Activated naive CD8-positive, alpha-beta T cell (primary cell): Measurements from ENCODE around the gene BOLA2.
"Not testable (repeated sequence)": the region's sequence is repeated elsewhere in the genome, so short reads cannot be mapped to it uniquely, and the experiment has no call there.

Experiments used
- H3K27ac Mint-ChIP-seq: one replicate; pipeline ENCODE4 v1.8.0; 2021; ENCODE audit warnings: mixed read lengths
- H3K27me3 Mint-ChIP-seq: one replicate; pipeline ENCODE4 v1.8.0; 2021; ENCODE audit warnings: mixed read lengths
- H3K36me3 Mint-ChIP-seq: one replicate; pipeline ENCODE4 v1.8.0; 2021; ENCODE audit warnings: mixed read lengths
- H3K4me1 Mint-ChIP-seq: one replicate; pipeline ENCODE4 v1.8.0; 2021; ENCODE audit warnings: low read depth, mixed read lengths
- H3K4me3 Mint-ChIP-seq: one replicate; pipeline ENCODE4 v1.8.0; 2021; ENCODE audit warnings: mild to moderate bottlenecking, mixed read lengths
- H3K9me3 Mint-ChIP-seq: one replicate; pipeline ENCODE4 v1.8.0; 2021; ENCODE audit warnings: low read depth, mixed read lengths

Gene BOLA2

DNA sequence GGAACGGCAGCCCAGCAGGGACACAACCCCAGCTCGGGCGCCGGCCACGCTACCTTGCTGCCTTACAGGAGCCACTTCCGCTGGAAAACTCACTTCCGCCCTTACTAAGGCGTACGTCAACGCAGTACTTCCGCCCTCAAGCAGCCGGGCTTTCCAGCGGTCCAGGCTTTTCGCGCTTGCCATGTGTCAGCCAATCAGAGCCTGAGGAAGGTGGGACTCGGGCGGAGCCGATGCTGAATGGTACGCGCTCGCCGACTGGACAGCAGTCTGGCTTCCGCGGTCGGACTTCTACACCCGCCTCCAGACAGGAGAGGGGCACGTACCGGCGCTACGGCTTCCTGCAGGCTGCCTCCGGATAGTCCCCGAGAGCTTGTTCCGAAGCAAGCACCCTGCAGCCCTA is at the start of gene BOLA2, which contains the start of gene SLX1B:
Gene BOLA2, minus strand, starts transcription at position 83 of the 400 bp plus-strand sequence. CDS start 98 bp downstream, outside the sequence.
Gene SLX1B, plus strand, starts transcription at position 265 of the 400 bp plus-strand sequence.
- H3K27ac Mint-ChIP-seq, H3K4me1 Mint-ChIP-seq, H3K9me3 Mint-ChIP-seq, H3K4me3 Mint-ChIP-seq, H3K27me3 Mint-ChIP-seq, H3K36me3 Mint-ChIP-seq: not testable (repeated sequence)

DNA sequence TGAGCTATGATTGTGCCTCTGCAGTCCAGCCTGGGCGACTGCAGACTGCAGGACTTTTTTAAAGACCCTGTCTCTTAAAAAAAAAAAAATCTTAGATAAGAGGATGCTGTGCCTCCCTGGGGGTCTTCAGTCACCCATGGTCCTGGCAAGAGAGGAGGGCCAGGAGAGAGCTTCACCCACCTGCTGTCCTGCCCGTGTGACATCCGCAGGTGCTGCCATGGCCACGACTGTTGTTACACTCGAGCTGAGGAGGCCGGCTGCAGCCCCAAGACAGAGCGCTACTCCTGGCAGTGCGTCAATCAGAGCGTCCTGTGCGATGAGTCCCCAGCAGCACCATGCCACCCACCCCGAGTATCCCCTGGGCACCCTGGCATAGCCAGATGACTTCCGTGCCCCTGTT is 28.1 kb upstream of the BOLA2 start:
- H3K27me3 Mint-ChIP-seq, H3K27ac Mint-ChIP-seq: not testable (repeated sequence)

DNA sequence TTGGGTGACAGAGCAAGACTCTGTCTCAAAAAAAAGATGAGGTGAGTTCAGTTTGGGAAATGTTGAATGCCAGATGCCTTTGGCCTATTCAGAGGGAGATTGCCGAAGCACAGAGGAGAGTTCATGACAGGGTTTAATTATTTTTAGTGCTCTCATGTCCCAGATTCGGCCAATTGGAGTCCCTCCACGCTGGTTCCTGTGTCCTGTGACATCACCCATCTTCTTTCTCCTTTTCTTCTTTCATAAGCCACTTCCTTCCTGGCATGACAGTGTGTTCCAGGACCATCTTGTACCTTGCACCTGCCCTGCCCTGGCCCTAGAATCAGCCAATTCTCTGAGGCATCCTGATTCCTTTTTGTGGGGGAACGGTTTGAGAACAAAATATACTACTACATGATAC is 17.9 kb upstream of the BOLA2 start:
- H3K4me1 Mint-ChIP-seq, H3K27ac Mint-ChIP-seq, H3K4me3 Mint-ChIP-seq, H3K36me3 Mint-ChIP-seq, H3K27me3 Mint-ChIP-seq, H3K9me3 Mint-ChIP-seq: not testable (repeated sequence)

More for the DNA sequence above, 28.1 kb upstream of the BOLA2 start:
- not testable (repeated sequence) for H3K4me3 Mint-ChIP-seq, H3K9me3 Mint-ChIP-seq, H3K36me3 Mint-ChIP-seq, H3K4me1 Mint-ChIP-seq

DNA sequence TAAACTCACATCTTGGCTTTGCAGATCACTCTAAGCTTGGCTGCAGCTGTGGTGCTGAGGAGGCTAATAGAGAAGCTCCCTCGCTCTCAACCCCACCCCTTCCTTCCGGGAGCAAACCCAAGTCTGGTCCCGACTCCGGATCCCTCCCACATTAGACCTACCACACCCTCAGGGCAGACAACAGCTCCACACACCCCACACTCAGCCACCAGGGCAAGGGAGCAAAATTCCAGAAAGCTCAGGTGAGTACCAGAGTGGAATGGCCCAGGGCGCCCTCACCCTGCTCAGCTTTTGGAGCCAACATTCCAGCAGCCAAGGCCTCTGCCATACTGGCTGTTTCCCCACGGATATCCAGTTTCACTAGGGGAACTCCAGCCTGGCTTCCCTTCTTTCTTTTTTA is 15.5 kb upstream of the BOLA2 start:
- H3K27me3 Mint-ChIP-seq, H3K9me3 Mint-ChIP-seq, H3K27ac Mint-ChIP-seq, H3K4me1 Mint-ChIP-seq, H3K36me3 Mint-ChIP-seq, H3K4me3 Mint-ChIP-seq: not testable (repeated sequence)

GRCh38 chr16:29467654-29468366 is 13.7 kb upstream of the BOLA2 start:
- not testable (repeated sequence) for H3K4me3 Mint-ChIP-seq, H3K36me3 Mint-ChIP-seq, H3K4me1 Mint-ChIP-seq, H3K27me3 Mint-ChIP-seq, H3K9me3 Mint-ChIP-seq, H3K27ac Mint-ChIP-seq

DNA sequence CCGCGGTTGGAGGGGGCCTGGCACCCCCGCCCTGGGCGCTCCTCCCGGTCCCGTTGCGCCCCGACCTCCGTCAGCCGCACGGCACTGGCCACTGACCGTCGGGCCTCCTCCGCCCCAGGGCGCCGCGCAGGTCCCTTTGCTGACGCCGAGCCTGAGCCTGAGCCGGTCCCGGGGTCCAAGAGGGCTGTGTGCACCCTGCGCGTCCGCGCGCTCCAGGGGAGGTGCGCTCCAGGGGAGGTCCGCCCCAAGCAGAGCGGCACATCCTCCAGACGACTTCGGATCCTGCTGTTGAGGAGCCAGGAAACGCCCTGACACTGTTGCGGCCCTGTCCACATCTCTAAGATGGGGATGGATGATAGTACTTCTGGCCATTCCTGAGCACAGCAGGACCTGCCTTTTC is 12.8 kb upstream of the BOLA2 start:
- not testable (repeated sequence) for H3K36me3 Mint-ChIP-seq, H3K27ac Mint-ChIP-seq, H3K4me3 Mint-ChIP-seq

GRCh38 chr16:29465985-29466824 is 12.1 kb upstream of the BOLA2 start:
- H3K27ac Mint-ChIP-seq, H3K9me3 Mint-ChIP-seq, H3K4me3 Mint-ChIP-seq, H3K4me1 Mint-ChIP-seq, H3K36me3 Mint-ChIP-seq, H3K27me3 Mint-ChIP-seq: not testable (repeated sequence)

More for the DNA sequence above, 12.8 kb upstream of the BOLA2 start:
- H3K27me3 Mint-ChIP-seq, H3K4me1 Mint-ChIP-seq, H3K9me3 Mint-ChIP-seq: not testable (repeated sequence)

DNA sequence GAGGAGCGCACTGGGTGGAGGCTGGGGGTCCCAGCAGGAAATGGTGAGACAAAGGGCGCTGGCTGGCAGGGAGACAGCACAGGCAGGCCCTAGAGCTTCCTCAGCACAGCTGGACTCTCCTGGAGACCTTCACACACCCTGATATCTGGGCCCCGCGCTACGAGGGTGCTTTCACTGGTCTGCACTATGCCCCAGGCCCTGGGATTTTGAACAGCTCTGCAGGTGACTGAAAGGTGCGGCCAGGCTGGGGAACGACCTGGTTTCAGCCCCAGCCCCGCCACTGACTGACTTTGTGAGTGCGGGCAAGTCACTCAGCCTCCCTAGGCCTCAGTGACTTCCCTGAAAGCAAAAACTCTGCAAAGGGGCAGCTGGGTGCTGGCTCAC is 6.5 kb upstream of the BOLA2 start:
- H3K27me3 Mint-ChIP-seq: not testable (repeated sequence)

GRCh38 chr16:29459706-29460646 is 5.8 kb upstream of the BOLA2 start, which contains the start of gene SULT1A4:
Gene SULT1A4, plus strand, starts transcription at chr16:29459913. Its CDS starts 1,473 bp downstream, at chr16:29461386.
- H3K27ac Mint-ChIP-seq, H3K4me3 Mint-ChIP-seq, H3K4me1 Mint-ChIP-seq, H3K36me3 Mint-ChIP-seq, H3K27me3 Mint-ChIP-seq, H3K9me3 Mint-ChIP-seq: not testable (repeated sequence)

More for the DNA sequence above, 6.5 kb upstream of the BOLA2 start:
- not testable (repeated sequence) for H3K4me3 Mint-ChIP-seq, H3K9me3 Mint-ChIP-seq, H3K36me3 Mint-ChIP-seq, H3K4me1 Mint-ChIP-seq, H3K27ac Mint-ChIP-seq

DNA sequence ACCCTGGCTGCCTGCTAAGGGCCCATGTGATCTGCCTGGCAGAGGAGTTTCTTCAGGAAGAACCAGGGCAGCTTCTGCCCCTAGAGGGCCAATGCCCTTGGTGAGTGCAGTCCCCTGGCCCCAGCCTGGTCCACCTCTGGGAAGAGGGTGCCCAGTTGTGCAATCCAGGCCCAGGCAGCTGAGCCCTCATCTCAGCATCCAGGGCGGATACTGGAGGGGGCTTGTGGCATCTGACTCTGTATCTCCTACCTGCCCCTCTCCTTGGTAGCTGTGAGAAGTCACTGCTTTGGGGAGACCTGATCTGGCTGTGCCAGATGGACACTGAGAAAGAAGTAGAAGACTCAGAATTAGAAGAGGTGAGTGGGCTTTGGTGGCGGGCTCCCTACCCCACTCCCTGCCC is 3.5 kb upstream of the BOLA2 start:
- H3K4me1 Mint-ChIP-seq, H3K4me3 Mint-ChIP-seq, H3K9me3 Mint-ChIP-seq, H3K27me3 Mint-ChIP-seq, H3K36me3 Mint-ChIP-seq, H3K27ac Mint-ChIP-seq: not testable (repeated sequence)

GRCh38 chr16:29454828-29455227 is 677 bp upstream of the BOLA2 start:
- H3K9me3 Mint-ChIP-seq, H3K27ac Mint-ChIP-seq: not testable (repeated sequence)

GRCh38 chr16:29453754-29454153 is 397 bp downstream of the BOLA2 start:
- H3K4me1 Mint-ChIP-seq, H3K4me3 Mint-ChIP-seq, H3K27me3 Mint-ChIP-seq, H3K9me3 Mint-ChIP-seq, H3K27ac Mint-ChIP-seq, H3K36me3 Mint-ChIP-seq: not testable (repeated sequence)

More at GRCh38 chr16:29454828-29455227, 677 bp upstream of the BOLA2 start:
- H3K4me1 Mint-ChIP-seq, H3K4me3 Mint-ChIP-seq, H3K27me3 Mint-ChIP-seq, H3K36me3 Mint-ChIP-seq: not testable (repeated sequence)

DNA sequence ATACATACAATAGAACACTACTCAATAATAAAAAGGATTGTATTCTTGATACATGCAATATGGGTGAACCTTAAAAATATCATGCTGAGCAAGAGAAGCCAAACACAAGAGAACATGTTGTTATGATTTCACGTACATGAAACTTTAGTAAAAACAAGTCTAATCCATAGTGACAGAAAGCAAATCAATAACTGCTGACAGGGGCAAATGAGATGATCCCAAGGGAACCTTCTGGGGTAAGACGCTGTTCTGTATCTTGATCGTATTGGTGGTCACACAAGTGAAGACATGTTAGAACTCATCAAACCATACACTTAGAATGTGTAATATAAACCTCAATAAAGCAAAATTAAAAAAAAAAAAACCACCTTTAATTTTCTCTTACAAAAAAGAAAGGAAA is 28.8 kb downstream of the BOLA2 start:
- not testable (repeated sequence) for H3K27ac Mint-ChIP-seq, H3K4me3 Mint-ChIP-seq, H3K9me3 Mint-ChIP-seq, H3K36me3 Mint-ChIP-seq, H3K4me1 Mint-ChIP-seq, H3K27me3 Mint-ChIP-seq

DNA sequence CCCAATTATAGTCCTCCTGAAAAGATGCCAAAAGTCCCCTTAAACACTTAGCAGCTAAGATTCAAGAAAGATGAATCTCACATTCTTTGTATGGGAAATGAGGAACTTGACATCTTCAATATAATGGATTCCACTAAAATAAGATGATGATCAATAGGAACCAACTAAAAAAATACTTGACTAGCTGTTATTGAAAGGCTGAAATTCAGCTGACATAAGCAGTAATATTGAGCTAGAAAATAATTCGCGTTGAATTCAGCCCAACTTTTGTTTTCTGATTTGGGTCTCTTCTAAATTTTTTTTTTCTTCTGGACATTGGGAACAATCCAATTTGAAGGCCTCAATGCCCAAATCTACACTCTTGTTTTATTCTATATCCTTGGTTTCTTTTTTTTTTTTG is 30.6 kb downstream of the BOLA2 start:
- H3K27me3 Mint-ChIP-seq, H3K4me3 Mint-ChIP-seq, H3K9me3 Mint-ChIP-seq, H3K36me3 Mint-ChIP-seq, H3K27ac Mint-ChIP-seq, H3K4me1 Mint-ChIP-seq: not testable (repeated sequence)

DNA sequence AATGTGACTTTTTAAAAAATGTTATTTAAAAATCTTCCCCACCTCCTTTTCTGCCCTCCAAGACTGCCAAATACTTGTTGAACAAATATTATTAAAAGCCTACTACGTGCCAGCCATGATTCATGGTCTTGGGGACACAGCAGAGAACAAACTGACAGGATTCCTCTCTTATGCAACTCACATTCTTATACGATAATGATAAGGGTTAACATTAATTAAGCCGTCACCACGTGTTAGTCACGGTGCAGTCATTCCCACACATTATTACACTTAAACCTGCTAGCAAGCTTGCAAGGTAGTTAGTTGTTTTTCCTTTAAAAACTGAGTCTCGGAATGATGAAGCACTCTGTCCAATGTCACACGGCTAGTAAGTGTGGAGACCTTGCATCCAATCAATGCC is 48.9 kb downstream of the BOLA2 start:
- H3K27ac Mint-ChIP-seq, H3K27me3 Mint-ChIP-seq, H3K4me1 Mint-ChIP-seq, H3K9me3 Mint-ChIP-seq, H3K36me3 Mint-ChIP-seq, H3K4me3 Mint-ChIP-seq: not testable (repeated sequence)
